Mesothelial cell of epicardium (in vitro differentiated cells): Measurements from ENCODE around the gene MRNIP. TPM values are rescaled to one million over a fixed set of nuclear protein-coding genes. Genes with fewer than 3 reads are reported as not detected.

Source experiments
- DNase-seq, 2 experiments: peaks; one replicate each; pipeline ENCODE4 v3.0.0; 2021; ENCODE audit warnings: low spot score in 2 of 2; ENCODE audit not compliant: unreplicated experiment in 2 of 2
- H3K27ac Mint-ChIP-seq: 2 replicates; pipeline ENCODE4 v1.8.0; 2021; ENCODE audit warnings: mixed read lengths
- H3K27me3 Mint-ChIP-seq: 2 replicates; pipeline ENCODE4 v1.8.0; 2021; ENCODE audit warnings: low read depth, mixed read lengths
- H3K36me3 Mint-ChIP-seq: 2 replicates; pipeline ENCODE4 v1.8.0; 2021; ENCODE audit warnings: mixed read lengths
- H3K4me1 Mint-ChIP-seq: 2 replicates; pipeline ENCODE4 v1.8.0; 2021; ENCODE audit warnings: mixed read lengths
- H3K4me3 Mint-ChIP-seq: 2 replicates; pipeline ENCODE4 v1.8.0; 2021; ENCODE audit warnings: mild to moderate bottlenecking, moderate library complexity, mixed read lengths
- H3K9me3 Mint-ChIP-seq: 2 replicates; pipeline ENCODE4 v1.8.0; 2021; ENCODE audit warnings: mixed read lengths
- CTCF ChIP-seq: fragments of 200-600 bp; sonication (generic); IDR thresholded peaks from one replicate; pipeline ENCODE4 v1.5.0; 2021; ENCODE audit warnings: antibody characterized with exemption; ENCODE audit not compliant: unreplicated experiment
- total RNA-seq: library from RNA; stranded (reverse); gene quantifications from 3 replicates; pipeline ENCODE4 v1.2.1, GENCODE V29; 2021

MRNIP gene
- total RNA-seq, 1 donor from 2014 or later = 47.0 TPM

GRCh38 chr5:179827680-179828079 is 30.9 kb downstream of the MRNIP start:
- peaks cover 9% of the 10 kb centered on the region for H3K9me3 Mint-ChIP-seq
- no peaks in the 10 kb centered on the region for H3K27me3 Mint-ChIP-seq
- H3K4me3 Mint-ChIP-seq = no peak overlapping the region
- DNase-seq = no peak
- no peak for TF ChIP-seq CTCF
- H3K36me3 Mint-ChIP-seq = peaks cover 62% of the 10 kb centered on the region
- H3K27ac Mint-ChIP-seq = no peak overlapping the region
- peaks cover 7% of the 10 kb centered on the region for H3K4me1 Mint-ChIP-seq

- Mint-ChIP-seq H3K9me3 (peaks cover 9% of the 10 kb centered on the region), H3K4me1 (peaks cover 16% of the 10 kb centered on the region), H3K4me3 (no peak overlapping the region), H3K27ac (no peak overlapping the region), H3K36me3 (peaks cover 48% of the 10 kb centered on the region), H3K27me3 (no peaks in the 10 kb centered on the region)
- DNase-seq = no peak
- no peak for TF ChIP-seq CTCF
Measured at GRCh38 chr5:179825655-179826182, 32.9 kb downstream of the MRNIP start.

GRCh38 chr5:179824745-179825112 is 33.9 kb downstream of the MRNIP start:
- no peak for DNase-seq
- peaks cover 40% of the 10 kb centered on the region for H3K36me3 Mint-ChIP-seq
- no peak overlapping the region for H3K27ac Mint-ChIP-seq
- H3K9me3 Mint-ChIP-seq = peaks cover 6% of the 10 kb centered on the region
- TF ChIP-seq CTCF = no peak
- H3K27me3 Mint-ChIP-seq = no peaks in the 10 kb centered on the region
- H3K4me1 Mint-ChIP-seq = peaks cover 22% of the 10 kb centered on the region
- no peak overlapping the region for H3K4me3 Mint-ChIP-seq

GRCh38 chr5:179823937-179824744 is 34.5 kb downstream of the MRNIP start:
- H3K27ac Mint-ChIP-seq = no peak overlapping the region
- peaks cover 27% of the 10 kb centered on the region for H3K4me1 Mint-ChIP-seq
- no peaks in the 10 kb centered on the region for H3K27me3 Mint-ChIP-seq
- peaks cover 34% of the 10 kb centered on the region for H3K36me3 Mint-ChIP-seq
- no peak for TF ChIP-seq CTCF
- H3K9me3 Mint-ChIP-seq = peaks cover under 1% of the 10 kb centered on the region
- DNase-seq = no peak
- no peak overlapping the region for H3K4me3 Mint-ChIP-seq

GRCh38 chr5:179822444-179822990 is 36.1 kb downstream of the MRNIP start:
- Mint-ChIP-seq H3K36me3 (peaks cover 21% of the 10 kb centered on the region), H3K9me3 (no peaks in the 10 kb centered on the region), H3K27me3 (no peaks in the 10 kb centered on the region), H3K27ac (peak overlapping the region; percentile 99), H3K4me3 (peak overlapping the region; percentile 97), H3K4me1 (peaks cover 36% of the 10 kb centered on the region)
- no peak for DNase-seq
- no peak for TF ChIP-seq CTCF
